CD14-positive monocyte (primary cell): ENCODE data around the gene GNPAT. TPM values are rescaled to one million over a fixed set of nuclear protein-coding genes. Genes with fewer than 3 reads are reported as not detected.

Experiments
- DNase-seq, 3 donors: peaks; one replicate each; pipeline ENCODE4 v3.0.0-alpha.2; 2011 to 2022
- H2AFZ ChIP-seq: 2 replicates; pipeline ENCODE4 v1.6.0; 2012; ENCODE audit warnings: mild to moderate bottlenecking, low read depth, low read length, inconsistent platforms; ENCODE audit not compliant: insufficient read depth, poor library complexity, severe bottlenecking
- H3K27ac ChIP-seq, 2 donors: 1 replicate in 1 of 2; 2 replicates in 1 of 2; pipeline ENCODE4 v1.5.1; 2012 to 2013; ENCODE audit warnings: low read length in 2 of 2, control low read depth in 1 of 2, inconsistent platforms in 1 of 2, low read depth in 1 of 2, mild to moderate bottlenecking in 1 of 2
- H3K27me3 ChIP-seq, 2 donors: one replicate each; pipeline versions ENCODE4 v1.6.0 to v1.6.1; 2011 to 2013; ENCODE audit warnings: low read length in 2 of 2; ENCODE audit not compliant: control insufficient read depth in 2 of 2, insufficient read depth in 2 of 2
- H3K36me3 ChIP-seq, 2 donors: replicated peaks in 1 of 2; 1 replicate in 1 of 2; 2 replicates in 1 of 2; pipeline versions ENCODE4 v1.5.1 to v1.6.1; 2012 to 2013; ENCODE audit warnings: low read length in 2 of 2, control low read depth in 1 of 2, inconsistent platforms in 1 of 2, mild to moderate bottlenecking in 1 of 2; ENCODE audit not compliant: insufficient read depth in 2 of 2, control insufficient read depth in 1 of 2
- H3K4me1 ChIP-seq, 2 donors: 1 replicate in 1 of 2; 2 replicates in 1 of 2; pipeline versions ENCODE4 v1.5.1 to v1.6.1; 2012 to 2013; ENCODE audit warnings: low read length in 2 of 2, control low read depth in 1 of 2, inconsistent platforms in 1 of 2, mild to moderate bottlenecking in 1 of 2, moderate library complexity in 1 of 2; ENCODE audit not compliant: insufficient read depth in 2 of 2, control insufficient read depth in 1 of 2
- H3K4me2 ChIP-seq: replicated peaks from 2 replicates; pipeline ENCODE3; 2012; ENCODE audit warnings: low read length, moderate library complexity, mild to moderate bottlenecking; ENCODE audit not compliant: poor library complexity, severe bottlenecking; ENCODE audit errors: extremely low read depth
- H3K4me3 ChIP-seq, 3 experiments: fragments of 200-600 bp in 1 of 3; sonication (generic) in 1 of 3; replicated peaks in 1 of 3; 1 replicate in 2 of 3; 2 replicates in 1 of 3; pipeline ENCODE4 v1.5.1; 2011 to 2013; ENCODE audit warnings: low read length in 3 of 3, mild to moderate bottlenecking in 3 of 3, control low read depth in 2 of 3, low read depth in 2 of 3, inconsistent platforms in 1 of 3, moderate library complexity in 1 of 3
- H3K79me2 ChIP-seq: 2 replicates; pipeline ENCODE4 v1.6.0; 2012; ENCODE audit warnings: mild to moderate bottlenecking, control low read depth, inconsistent platforms, low read length, moderate library complexity; ENCODE audit not compliant: insufficient read depth
- H3K9ac ChIP-seq: 2 replicates; pipeline ENCODE4 v1.6.0; 2017; ENCODE audit warnings: low read length, mild to moderate bottlenecking; ENCODE audit not compliant: insufficient read depth, poor library complexity, severe bottlenecking
- H3K9me3 ChIP-seq, 2 donors: replicated peaks in 1 of 2; 1 replicate in 1 of 2; 2 replicates in 1 of 2; pipeline versions ENCODE4 v1.5.1 to v1.6.1; 2012 to 2013; ENCODE audit warnings: low read length in 2 of 2, control low read depth in 1 of 2; ENCODE audit not compliant: control insufficient read depth in 1 of 2, insufficient read depth in 1 of 2
- H4K20me1 ChIP-seq: 2 replicates; pipeline ENCODE4 v1.6.0; 2012; ENCODE audit warnings: mild to moderate bottlenecking, low read length, control low read depth, moderate library complexity; ENCODE audit not compliant: insufficient read depth
- H3K27ac Mint-ChIP-seq, 7 donors: one replicate each; pipeline ENCODE4 v1.8.0; 2020; ENCODE audit warnings: mild to moderate bottlenecking in 7 of 7, mixed read lengths in 7 of 7, moderate library complexity in 6 of 7, inconsistent platforms in 2 of 7
- H3K27me3 Mint-ChIP-seq, 3 donors: one replicate each; pipeline ENCODE4 v1.8.0; 2021 to 2022; ENCODE audit warnings: low read depth in 3 of 3, mild to moderate bottlenecking in 3 of 3, mixed read lengths in 3 of 3, moderate library complexity in 3 of 3, inconsistent platforms in 1 of 3
- H3K36me3 Mint-ChIP-seq, 2 donors: one replicate each; pipeline ENCODE4 v1.8.0; 2020; ENCODE audit warnings: mixed read lengths in 2 of 2, inconsistent platforms in 1 of 2, mild to moderate bottlenecking in 1 of 2
- H3K4me1 Mint-ChIP-seq: one replicate; pipeline ENCODE4 v1.8.0; 2020; ENCODE audit warnings: mild to moderate bottlenecking, mixed read lengths
- H3K4me3 Mint-ChIP-seq, 2 donors: one replicate each; pipeline ENCODE4 v1.8.0; 2020; ENCODE audit warnings: mild to moderate bottlenecking in 2 of 2, mixed read lengths in 2 of 2, moderate library complexity in 1 of 2
- H3K9me3 Mint-ChIP-seq, 7 donors: one replicate each; pipeline ENCODE4 v1.8.0; 2020 to 2022; ENCODE audit warnings: mixed read lengths in 7 of 7, mild to moderate bottlenecking in 6 of 7, moderate library complexity in 6 of 7, inconsistent platforms in 2 of 7
- WGBS: methylation state at CpG from one replicate; pipeline ENCODE4 v1.1.5; 2013; ENCODE audit warnings: missing lambda C conversion rate; ENCODE audit not compliant: insufficient coverage; 5-methylcytosine and 5-hydroxymethylcytosine counted together
- intact Hi-C, 2 donors: fragments of 100-400 bp; cut with micrococcal nuclease; formaldehyde crosslinking; loops; one replicate each; pipeline versions ENCODE4 v1.15.0 to v1.15.1; 2023
- polyA plus RNA-seq, 3 donors: library from polyadenylated mRNA; depleted of rRNA in 1 of 3; unstranded in 2 of 3; stranded (reverse) in 1 of 3; fragments of 300-500 nt in 2 of 3; fragments of >200 nt in 1 of 3; fragmentation: Illumina TruSeq in 2 of 3; gene quantifications; 1 replicate in 2 of 3; 2 replicates in 1 of 3; pipeline ENCODE4 v1.2.3, GENCODE V29; 2012 to 2021
- TF ChIP-seq, protein P1 (sequence below): fragments of 200-600 bp; IDR thresholded peaks from one replicate; pipeline ENCODE4 v1.8.0; 2022; ENCODE audit warnings: antibody characterized with exemption, mild to moderate bottlenecking

The GNPAT gene
- polyA plus RNA-seq, 3 donors: 20.8 to 40.3 (median 34.8) TPM

DNA sequence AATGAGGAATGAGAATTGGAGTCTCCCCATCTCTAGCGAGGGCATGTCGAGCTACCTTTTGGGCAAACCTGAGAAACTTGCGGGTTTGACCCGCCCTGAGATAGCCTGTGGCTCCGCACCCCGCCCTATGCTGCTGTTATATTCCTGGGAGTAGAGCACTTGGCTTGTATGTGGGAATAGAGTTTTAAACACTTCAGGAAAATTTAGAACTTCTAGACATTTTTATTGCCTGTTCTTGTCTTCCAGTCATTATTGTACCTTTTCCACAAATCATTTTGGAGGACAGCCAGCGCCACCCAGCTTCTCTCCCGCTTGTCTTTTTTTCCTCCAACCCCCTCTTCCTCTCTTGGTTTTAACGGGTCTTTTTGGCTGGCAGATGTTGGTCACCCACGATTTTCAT, 738 bp downstream of the GNPAT start:
- peak overlapping the region; percentile 93 for H3K9ac ChIP-seq
- no peaks in the 10 kb centered on the region for H3K27me3 ChIP-seq
- Mint-ChIP-seq H3K4me1 (peaks cover 54% of the 10 kb centered on the region), H3K4me3 (peak overlapping the region; percentile 92 to 97), H3K27ac (peak overlapping the region; percentile 94 to 98 (median 97)), H3K36me3 (peaks cover 33 to 42% of the 10 kb centered on the region in 2 donors), H3K27me3 (peaks cover 0 to 2% (median 0%) of the 10 kb centered on the region in 3 donors), H3K9me3 (peaks cover 0 to 2% (median 0%) of the 10 kb centered on the region in 7 donors)
- H3K4me3 ChIP-seq: peak overlapping the region; percentile 78 to 95 (median 94)
- DNase-seq: peak in 1 of 3 donors; percentile 5
- intact Hi-C loops: loop anchor here in 1 of 2 donors (10.0 kb wide), 2 partner anchors 93 to 1873 kb away; partner anchors contain the start of genes EXOC8 and SPRTN
- H4K20me1 ChIP-seq: peaks cover 14% of the 10 kb centered on the region
- H2AFZ ChIP-seq: peak overlapping the region; percentile 99
- WGBS: 0% methylated on average over 4 of the region's 10 CpGs
- peaks cover 84% of the 10 kb centered on the region for H3K79me2 ChIP-seq
- H3K27ac ChIP-seq: peak overlapping the region; percentile 54 to 95
- peak overlapping the region; percentile 79 for H3K4me2 ChIP-seq
- TF ChIP-seq, protein P1, sequence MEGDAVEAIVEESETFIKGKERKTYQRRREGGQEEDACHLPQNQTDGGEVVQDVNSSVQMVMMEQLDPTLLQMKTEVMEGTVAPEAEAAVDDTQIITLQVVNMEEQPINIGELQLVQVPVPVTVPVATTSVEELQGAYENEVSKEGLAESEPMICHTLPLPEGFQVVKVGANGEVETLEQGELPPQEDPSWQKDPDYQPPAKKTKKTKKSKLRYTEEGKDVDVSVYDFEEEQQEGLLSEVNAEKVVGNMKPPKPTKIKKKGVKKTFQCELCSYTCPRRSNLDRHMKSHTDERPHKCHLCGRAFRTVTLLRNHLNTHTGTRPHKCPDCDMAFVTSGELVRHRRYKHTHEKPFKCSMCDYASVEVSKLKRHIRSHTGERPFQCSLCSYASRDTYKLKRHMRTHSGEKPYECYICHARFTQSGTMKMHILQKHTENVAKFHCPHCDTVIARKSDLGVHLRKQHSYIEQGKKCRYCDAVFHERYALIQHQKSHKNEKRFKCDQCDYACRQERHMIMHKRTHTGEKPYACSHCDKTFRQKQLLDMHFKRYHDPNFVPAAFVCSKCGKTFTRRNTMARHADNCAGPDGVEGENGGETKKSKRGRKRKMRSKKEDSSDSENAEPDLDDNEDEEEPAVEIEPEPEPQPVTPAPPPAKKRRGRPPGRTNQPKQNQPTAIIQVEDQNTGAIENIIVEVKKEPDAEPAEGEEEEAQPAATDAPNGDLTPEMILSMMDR: no peak
- peaks cover 30 to 32% of the 10 kb centered on the region in 2 donors for H3K4me1 ChIP-seq
- H3K36me3 ChIP-seq: peaks cover 17 to 36% of the 10 kb centered on the region in 2 donors
- no peaks in the 10 kb centered on the region for H3K9me3 ChIP-seq

DNA sequence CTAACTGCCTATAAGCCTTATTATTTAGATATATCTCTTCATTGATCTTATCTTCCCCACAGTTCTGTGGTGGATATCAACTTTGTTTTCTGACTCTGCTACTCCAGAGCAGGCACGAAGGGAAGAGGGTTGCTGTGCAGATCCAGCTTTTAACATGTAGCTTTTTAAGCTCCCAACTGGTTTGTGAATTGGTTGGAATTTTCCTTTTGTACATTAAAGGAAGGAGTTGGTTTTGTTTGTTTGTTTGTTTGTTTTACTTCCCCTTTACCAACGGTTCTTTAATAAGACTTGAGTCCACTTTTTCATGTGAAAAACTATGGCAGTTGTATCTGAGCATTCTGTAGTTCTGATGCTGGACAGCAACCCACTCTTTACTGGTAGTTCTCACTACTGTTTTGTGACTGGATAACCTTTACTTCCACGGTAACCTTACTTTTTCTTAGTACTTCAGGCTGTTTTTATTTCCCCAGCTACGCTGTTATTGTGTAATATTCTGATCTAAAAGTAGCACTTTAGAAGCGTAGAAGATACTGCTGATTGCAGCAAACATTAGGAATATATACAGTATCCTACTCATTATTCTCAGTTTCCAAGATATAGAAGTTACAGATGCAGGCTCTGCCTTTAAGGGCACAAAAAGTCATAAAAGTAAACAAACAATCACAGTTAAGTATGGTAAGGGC, 1.6 kb downstream of the GNPAT start:
- peak overlapping the region in 1 of 2 donors; percentile 95 for H3K27ac ChIP-seq
- H3K4me1 Mint-ChIP-seq: peaks cover 46% of the 10 kb centered on the region
- H3K27me3 Mint-ChIP-seq: peaks cover 0 to 2% (median 0%) of the 10 kb centered on the region in 3 donors
- peak in 1 of 3 donors; percentile 10 for DNase-seq
- WGBS: no CpG with 5 or more reads among the region's 5 CpGs
- H2AFZ ChIP-seq: peak overlapping the region; percentile 99
- H3K36me3 Mint-ChIP-seq: peaks cover 30 to 43% of the 10 kb centered on the region in 2 donors
- H3K9ac ChIP-seq: peak overlapping the region; percentile 93
- peaks cover 17% of the 10 kb centered on the region for H4K20me1 ChIP-seq
- H3K36me3 ChIP-seq: peaks cover 13 to 33% of the 10 kb centered on the region in 2 donors
- H3K4me2 ChIP-seq: peak overlapping the region; percentile 79
- TF ChIP-seq, protein P1: no peak
- no peaks in the 10 kb centered on the region for H3K9me3 ChIP-seq
- peaks cover 92% of the 10 kb centered on the region for H3K79me2 ChIP-seq
- H3K4me3 ChIP-seq: peak overlapping the region; percentile 78 to 95 (median 94)
- H3K4me3 Mint-ChIP-seq: peak overlapping the region; percentile 92 to 97
- H3K27ac Mint-ChIP-seq: peak overlapping the region; percentile 45 to 97 (median 74)
- H3K27me3 ChIP-seq: no peaks in the 10 kb centered on the region
- peaks cover 30 to 32% of the 10 kb centered on the region in 2 donors for H3K4me1 ChIP-seq
- H3K9me3 Mint-ChIP-seq: peaks cover 0 to 2% (median 0%) of the 10 kb centered on the region in 7 donors
- intact Hi-C loops: loop anchor here in 1 of 2 donors (10.0 kb wide), 2 partner anchors 92 to 1872 kb away; partner anchors contain the start of genes EXOC8 and SPRTN
